HG02610 (cell line): ENCODE results near the gene BOD1L1.

Source experiments
- ATAC-seq: cut with Tn5 transposase; IDR thresholded peaks from one replicate; pipeline ENCODE4 v1.9.1; 2021; ENCODE audit warnings: mild to moderate bottlenecking, moderate library complexity; ENCODE audit not compliant: unreplicated experiment

The BOD1L1 gene

GRCh38 chr4:13626492-13627177 is 890 bp downstream of the BOD1L1 start:
- no peak for ATAC-seq

- no peak for ATAC-seq
Measured at GRCh38 chr4:13618212-13618806, 9.2 kb downstream of the BOD1L1 start.

- no peak for ATAC-seq
Measured at GRCh38 chr4:13617801-13618200, 9.7 kb downstream of the BOD1L1 start.

GRCh38 chr4:13616597-13616996 is 10.9 kb downstream of the BOD1L1 start:
- ATAC-seq, result no peak

GRCh38 chr4:13615161-13615560 is 12.4 kb downstream of the BOD1L1 start:
- ATAC-seq, result peak; percentile 76

GRCh38 chr4:13612569-13612968 is 15.0 kb downstream of the BOD1L1 start:
- no peak for ATAC-seq

- peak; percentile 94 for ATAC-seq
Measured at GRCh38 chr4:13611283-13611842, 16.2 kb downstream of the BOD1L1 start.

GRCh38 chr4:13605330-13605729 is 22.2 kb downstream of the BOD1L1 start:
- ATAC-seq, result no peak

- ATAC-seq, result no peak
Measured at GRCh38 chr4:13601848-13602247, 25.7 kb downstream of the BOD1L1 start.

GRCh38 chr4:13601048-13601447 is 26.5 kb downstream of the BOD1L1 start:
- peak; percentile 76 for ATAC-seq

- no peak for ATAC-seq
Measured at GRCh38 chr4:13599159-13599558, 28.4 kb downstream of the BOD1L1 start.

GRCh38 chr4:13597604-13598003 is 29.9 kb downstream of the BOD1L1 start:
- no peak for ATAC-seq

- ATAC-seq, result no peak
Measured at GRCh38 chr4:13597141-13597540, 30.4 kb downstream of the BOD1L1 start.

- no peak for ATAC-seq
Measured at GRCh38 chr4:13592220-13592619, 35.3 kb downstream of the BOD1L1 start.

GRCh38 chr4:13590766-13591165 is 36.8 kb downstream of the BOD1L1 start:
- ATAC-seq, result no peak

GRCh38 chr4:13588954-13589353 is 38.6 kb downstream of the BOD1L1 start:
- ATAC-seq, result no peak

- no peak for ATAC-seq
Measured at GRCh38 chr4:13584481-13584880, 43.0 kb downstream of the BOD1L1 start.

GRCh38 chr4:13580036-13580435 is 47.5 kb downstream of the BOD1L1 start:
- ATAC-seq, result no peak

GRCh38 chr4:13577660-13578059 is 49.9 kb downstream of the BOD1L1 start:
- no peak for ATAC-seq

- ATAC-seq, result no peak
Measured at GRCh38 chr4:13570916-13571315, 56.6 kb downstream of the BOD1L1 start.

GRCh38 chr4:13567125-13567524 is 60.4 kb downstream of the BOD1L1 start:
- ATAC-seq, result no peak

- no peak for ATAC-seq
Measured at GRCh38 chr4:13562876-13563275, 64.6 kb downstream of the BOD1L1 start.
